ENCODE measurements around the gene CFAP97D1.

GRCh38 chr17:43745541-43745940 lies 34.7 kb upstream of the CFAP97D1 start:
- TF ChIP-seq CBX3 (IDR thresholded peaks at IDR 0.05; ENCODE audit: borderline replicate concordance, low read depth) (no peak), SRF (IDR thresholded peaks at IDR 0.05; ENCODE audit: low read depth in 2 of 2, low read length in 2 of 2) (no peak), PML (IDR thresholded peaks at IDR 0.05; ENCODE audit: low read length) (no peak), ZBTB11 (CRISPR knock-in tag; IDR thresholded peaks at IDR 0.05) (no peak), REST (IDR thresholded peaks at IDR 0.05; ENCODE audit: low read depth, low read length) (no peak), POLR2A (IDR thresholded peaks at IDR 0.05; ENCODE audit: low read depth, low read length) (no peak), EZH2 (IDR thresholded peaks at IDR 0.05; ENCODE audit: borderline replicate concordance, control insufficient read depth, low read depth, low read length) (no peak), ELK1 (IDR thresholded peaks at IDR 0.05; ENCODE audit: low read depth, low read length) (no peak), TAF1 (IDR thresholded peaks at IDR 0.05; ENCODE audit: borderline replicate concordance, low read depth, low read length) (no peak), CBX5 (IDR thresholded peaks at IDR 0.05; ENCODE audit: low read depth) (no peak)
- TF ChIP-seq, protein P1, sequence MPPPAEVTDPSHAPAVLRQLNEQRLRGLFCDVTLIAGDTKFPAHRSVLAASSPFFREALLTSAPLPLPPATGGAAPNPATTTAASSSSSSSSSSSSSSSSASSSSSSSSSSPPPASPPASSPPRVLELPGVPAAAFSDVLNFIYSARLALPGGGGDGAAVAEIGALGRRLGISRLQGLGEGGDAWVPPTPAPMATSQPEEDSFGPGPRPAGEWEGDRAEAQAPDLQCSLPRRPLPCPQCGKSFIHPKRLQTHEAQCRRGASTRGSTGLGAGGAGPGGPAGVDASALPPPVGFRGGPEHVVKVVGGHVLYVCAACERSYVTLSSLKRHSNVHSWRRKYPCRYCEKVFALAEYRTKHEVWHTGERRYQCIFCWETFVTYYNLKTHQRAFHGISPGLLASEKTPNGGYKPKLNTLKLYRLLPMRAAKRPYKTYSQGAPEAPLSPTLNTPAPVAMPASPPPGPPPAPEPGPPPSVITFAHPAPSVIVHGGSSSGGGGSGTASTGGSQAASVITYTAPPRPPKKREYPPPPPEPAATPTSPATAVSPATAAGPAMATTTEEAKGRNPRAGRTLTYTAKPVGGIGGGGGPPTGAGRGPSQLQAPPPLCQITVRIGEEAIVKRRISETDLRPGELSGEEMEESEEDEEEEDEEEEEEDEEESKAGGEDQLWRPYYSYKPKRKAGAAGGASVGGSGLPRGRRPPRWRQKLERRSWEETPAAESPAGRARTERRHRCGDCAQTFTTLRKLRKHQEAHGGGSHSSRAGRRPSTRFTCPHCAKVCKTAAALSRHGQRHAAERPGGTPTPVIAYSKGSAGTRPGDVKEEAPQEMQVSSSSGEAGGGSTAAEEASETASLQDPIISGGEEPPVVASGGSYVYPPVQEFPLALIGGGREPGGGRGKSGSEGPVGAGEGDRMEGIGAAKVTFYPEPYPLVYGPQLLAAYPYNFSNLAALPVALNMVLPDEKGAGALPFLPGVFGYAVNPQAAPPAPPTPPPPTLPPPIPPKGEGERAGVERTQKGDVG (CRISPR knock-in tag; IDR thresholded peaks at IDR 0.05), result no peak
- TF ChIP-seq, protein P2, sequence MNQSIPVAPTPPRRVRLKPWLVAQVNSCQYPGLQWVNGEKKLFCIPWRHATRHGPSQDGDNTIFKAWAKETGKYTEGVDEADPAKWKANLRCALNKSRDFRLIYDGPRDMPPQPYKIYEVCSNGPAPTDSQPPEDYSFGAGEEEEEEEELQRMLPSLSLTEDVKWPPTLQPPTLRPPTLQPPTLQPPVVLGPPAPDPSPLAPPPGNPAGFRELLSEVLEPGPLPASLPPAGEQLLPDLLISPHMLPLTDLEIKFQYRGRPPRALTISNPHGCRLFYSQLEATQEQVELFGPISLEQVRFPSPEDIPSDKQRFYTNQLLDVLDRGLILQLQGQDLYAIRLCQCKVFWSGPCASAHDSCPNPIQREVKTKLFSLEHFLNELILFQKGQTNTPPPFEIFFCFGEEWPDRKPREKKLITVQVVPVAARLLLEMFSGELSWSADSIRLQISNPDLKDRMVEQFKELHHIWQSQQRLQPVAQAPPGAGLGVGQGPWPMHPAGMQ (IDR thresholded peaks at IDR 0.05; ENCODE audit: borderline replicate concordance), result no peak

All from GM12878 (cell line).